HG02870 (cell line): ENCODE results near the gene DPP8.
"Not testable (repeated sequence)": the region's sequence is repeated elsewhere in the genome, so short reads cannot be mapped to it uniquely, and the experiment has no call there.

Experiments used
- ATAC-seq: cut with Tn5 transposase; IDR thresholded peaks from one replicate; pipeline ENCODE4 v1.9.1; 2021; ENCODE audit warnings: mild to moderate bottlenecking, moderate library complexity; ENCODE audit not compliant: unreplicated experiment

DPP8 gene

GRCh38 chr15:65525622-65526021 lies 8.1 kb upstream of the DPP8 start:
- no peak for ATAC-seq

DNA sequence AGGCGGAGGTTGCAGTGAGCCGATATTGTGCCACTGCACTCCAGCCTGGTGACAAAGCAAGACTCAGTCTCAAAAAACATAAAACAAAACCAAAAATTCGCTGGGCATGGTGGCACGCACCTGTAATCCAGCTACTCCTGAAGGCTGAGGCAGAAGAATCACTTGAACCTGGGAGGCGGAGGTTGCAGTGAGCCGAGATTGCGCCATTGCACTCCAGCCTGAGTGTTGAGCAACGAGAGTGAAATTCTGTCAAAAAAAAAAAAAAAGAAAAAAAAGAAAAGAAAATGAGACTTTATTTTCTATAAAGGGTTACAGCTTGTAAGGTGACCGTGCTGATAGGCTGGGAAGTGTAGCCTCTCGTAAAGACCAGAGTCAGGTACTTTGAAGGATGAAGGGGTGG lies 6.7 kb upstream of the DPP8 start:
- no peak for ATAC-seq

DNA sequence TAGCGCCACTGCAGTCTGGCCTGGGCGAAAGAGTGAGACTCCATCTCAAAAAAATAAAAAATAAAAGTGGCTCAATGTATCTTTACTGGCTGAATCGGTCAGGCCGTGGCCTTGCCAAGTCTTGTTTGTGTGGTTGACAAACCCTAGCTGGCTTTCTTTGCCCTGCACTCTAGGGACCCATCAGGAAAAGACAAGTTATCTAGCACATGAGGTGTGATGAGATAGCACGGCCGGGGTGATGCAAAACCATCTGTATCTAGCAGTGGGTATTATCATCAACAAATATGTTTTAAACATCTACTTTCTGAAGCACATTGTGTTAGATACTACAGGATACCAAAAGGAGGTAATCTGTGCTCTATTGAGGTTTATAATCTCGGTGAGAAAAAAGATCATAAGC lies 3.9 kb upstream of the DPP8 start:
- no peak for ATAC-seq

DNA sequence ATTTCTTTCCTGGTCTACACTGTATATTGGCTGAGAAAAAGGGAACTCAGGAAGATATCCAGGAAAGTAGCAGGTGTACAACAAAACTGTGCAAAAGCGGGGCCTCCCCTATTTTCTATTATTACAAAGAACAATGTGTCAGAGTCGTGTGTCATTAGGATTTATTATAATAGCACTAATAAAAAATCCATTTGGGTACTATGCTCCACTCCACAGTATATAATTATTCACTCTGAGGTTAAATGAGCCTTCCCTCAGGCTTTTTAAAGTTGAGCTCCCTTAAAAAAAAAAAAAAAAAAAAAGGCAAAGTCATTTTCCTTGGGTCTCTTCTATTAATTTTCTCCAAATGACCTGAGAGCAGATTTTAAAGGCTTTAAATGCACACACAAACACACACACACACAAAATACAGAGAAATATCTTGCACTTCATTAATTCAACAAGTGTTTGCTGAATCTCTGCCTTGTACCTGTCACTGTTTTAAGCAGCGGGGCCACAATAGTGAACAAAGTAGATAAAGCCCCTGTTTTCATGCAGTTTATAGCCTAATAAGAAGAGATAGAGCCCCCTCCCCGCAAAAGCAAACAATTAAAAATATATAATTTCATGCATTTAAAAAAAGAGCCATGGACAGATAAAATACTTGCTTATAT lies 1.3 kb upstream of the DPP8 start:
- no peak for ATAC-seq

GRCh38 chr15:65517866-65518207 lies 348 bp upstream of the DPP8 start:
- ATAC-seq, result peak; percentile 8

GRCh38 chr15:65512807-65513416 lies 4.6 kb downstream of the DPP8 start:
- no peak for ATAC-seq

DNA sequence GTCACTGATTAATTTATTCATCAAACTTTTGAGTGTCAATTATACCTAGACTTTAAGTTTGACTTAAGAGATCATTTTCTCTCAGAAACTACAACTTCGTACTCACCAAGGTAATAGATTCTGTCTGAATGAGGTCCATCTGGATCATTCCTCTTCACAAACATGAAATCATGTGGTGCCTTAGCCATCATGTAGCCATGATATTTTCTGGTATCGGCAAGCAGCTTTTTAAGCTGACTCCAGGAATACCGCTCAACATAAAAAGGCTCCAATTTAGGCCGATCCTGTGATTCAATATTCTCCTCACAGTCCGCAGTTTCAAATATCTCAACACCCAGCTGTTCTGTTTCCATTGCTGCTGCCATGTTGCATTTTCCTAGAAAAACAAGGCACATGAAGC lies 5.3 kb downstream of the DPP8 start:
- ATAC-seq, result no peak

- ATAC-seq, result no peak
These were observed 8.2 kb downstream of the DPP8 start for GRCh38 chr15:65509321-65509720.

- no peak for ATAC-seq
These were observed 23.4 kb downstream of the DPP8 start for GRCh38 chr15:65494076-65494475.

GRCh38 chr15:65484876-65485275 lies 32.6 kb downstream of the DPP8 start:
- ATAC-seq, result no peak

GRCh38 chr15:65476903-65477302 lies 40.6 kb downstream of the DPP8 start:
- no peak for ATAC-seq

- no peak for ATAC-seq
These were observed 46.6 kb downstream of the DPP8 start for GRCh38 chr15:65470866-65471265.

DNA sequence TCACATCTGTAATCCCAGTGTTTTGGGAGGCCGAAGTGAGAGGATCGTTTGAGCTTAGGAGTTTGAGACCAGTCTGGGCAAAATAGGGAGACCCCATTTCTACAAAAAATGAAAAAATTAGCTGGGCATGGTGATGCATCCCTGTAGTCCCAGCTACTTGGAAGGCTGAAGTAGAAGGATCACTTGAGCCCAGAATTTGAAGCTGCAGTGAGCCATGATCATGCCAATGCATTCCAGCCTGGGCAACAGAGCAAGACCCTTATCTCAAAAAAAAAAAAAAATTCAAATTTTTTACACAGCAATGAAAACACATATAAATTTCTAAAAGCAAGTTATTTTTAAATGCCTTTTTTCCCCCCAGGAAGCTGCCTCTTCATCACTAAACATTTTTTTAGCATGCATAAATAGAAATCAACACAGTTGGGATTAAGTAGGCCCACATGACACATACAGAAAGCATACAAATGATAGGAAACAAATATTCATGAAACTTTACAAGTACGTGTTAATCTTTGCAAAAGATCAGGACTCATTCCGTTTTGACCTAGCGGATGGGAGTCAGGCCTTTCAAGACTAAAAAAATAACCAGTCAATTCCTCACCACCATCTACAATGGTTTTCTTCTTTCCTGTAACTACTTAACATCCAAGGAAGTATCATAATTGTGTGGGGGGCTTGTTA lies 49.1 kb downstream of the DPP8 start:
- no peak for ATAC-seq

DNA sequence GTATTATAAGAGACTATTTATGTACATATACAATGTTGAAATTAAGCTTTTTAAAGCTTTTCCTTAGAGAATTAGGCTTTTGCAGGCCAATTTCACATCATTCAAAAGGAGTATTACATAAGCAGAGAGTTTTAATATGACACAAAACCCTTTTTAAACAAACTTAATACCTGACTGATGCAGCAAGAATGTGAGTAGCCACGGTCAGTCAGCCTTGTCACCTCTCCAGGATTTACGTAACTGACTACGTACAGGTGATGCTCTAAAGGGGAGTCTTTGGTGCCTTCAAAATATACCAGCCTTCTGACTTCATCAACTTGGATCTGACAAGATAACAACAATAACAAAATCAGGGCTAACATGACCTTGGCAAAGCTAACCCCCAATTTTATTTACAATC lies 50.6 kb downstream of the DPP8 start:
- ATAC-seq, result no peak

GRCh38 chr15:65463096-65463495 lies 54.4 kb downstream of the DPP8 start:
- ATAC-seq, result not testable (repeated sequence)

- ATAC-seq, result no peak
These were observed 56.6 kb downstream of the DPP8 start for GRCh38 chr15:65460741-65461347.

- not testable (repeated sequence) for ATAC-seq
These were observed 62.2 kb downstream of the DPP8 start for GRCh38 chr15:65455256-65455655.

GRCh38 chr15:65451989-65452388 lies 65.5 kb downstream of the DPP8 start:
- no peak for ATAC-seq

DNA sequence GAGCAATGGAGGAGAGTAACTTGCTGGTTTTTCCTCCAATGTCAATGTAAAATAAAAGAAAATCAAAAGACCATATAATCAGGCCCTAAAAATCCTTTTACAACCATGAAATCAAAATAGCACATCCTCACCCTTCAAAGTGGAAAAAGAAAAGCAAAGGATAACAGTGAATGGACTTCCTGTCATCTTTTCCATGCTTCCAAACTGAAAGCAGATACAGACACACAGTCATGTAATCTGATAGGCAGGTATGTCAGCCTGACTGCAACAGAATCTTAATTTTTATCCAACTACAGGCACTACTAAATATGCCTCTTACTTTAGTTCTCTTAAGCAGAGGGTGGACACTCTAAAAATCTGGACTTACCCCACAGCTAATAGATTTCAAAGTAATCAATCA lies 66.9 kb downstream of the DPP8 start:
- ATAC-seq, result no peak

DNA sequence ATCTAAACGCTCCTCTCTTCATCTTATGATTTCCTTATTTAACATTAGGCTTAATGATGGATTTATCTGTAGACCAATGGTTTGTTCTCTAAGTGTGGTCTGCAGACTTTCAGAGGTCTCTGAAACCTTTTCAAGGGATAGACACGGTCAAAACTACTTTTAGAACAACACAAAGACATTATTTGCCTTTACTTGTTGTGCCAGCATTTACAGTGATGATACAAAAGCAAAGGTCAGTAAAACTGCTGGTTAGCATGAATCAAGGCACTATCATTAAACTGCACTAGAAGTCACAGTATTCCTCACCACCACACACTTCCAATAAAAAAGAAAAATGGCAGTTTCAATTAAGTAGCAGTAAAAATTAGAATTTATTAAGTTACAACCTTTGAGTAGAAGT lies 70.3 kb downstream of the DPP8 start:
- ATAC-seq, result no peak

- ATAC-seq, result no peak
These were observed 83.3 kb downstream of the DPP8 start for GRCh38 chr15:65434201-65434600.

- ATAC-seq, result no peak
These were observed 85.8 kb downstream of the DPP8 start for GRCh38 chr15:65431731-65432130.
